Loucy (cell line): ENCODE data around the gene CBX8.

Experiments used
- EZH2phosphoT487 ChIP-seq: fragments of 200-600 bp; IDR thresholded peaks from 2 replicates; pipeline ENCODE4 v1.6.1; 2018; ENCODE audit warnings: antibody characterized with exemption, mild to moderate bottlenecking, moderate library complexity, borderline replicate concordance
- TF ChIP-seq, protein P1 (sequence below): fragments of 200-600 bp; sonication (generic); conservative IDR thresholded peaks from 2 replicates; pipeline ENCODE4 v1.5.1; 2014; ENCODE audit warnings: mild to moderate bottlenecking, antibody characterized with exemption, low read length

DNA sequence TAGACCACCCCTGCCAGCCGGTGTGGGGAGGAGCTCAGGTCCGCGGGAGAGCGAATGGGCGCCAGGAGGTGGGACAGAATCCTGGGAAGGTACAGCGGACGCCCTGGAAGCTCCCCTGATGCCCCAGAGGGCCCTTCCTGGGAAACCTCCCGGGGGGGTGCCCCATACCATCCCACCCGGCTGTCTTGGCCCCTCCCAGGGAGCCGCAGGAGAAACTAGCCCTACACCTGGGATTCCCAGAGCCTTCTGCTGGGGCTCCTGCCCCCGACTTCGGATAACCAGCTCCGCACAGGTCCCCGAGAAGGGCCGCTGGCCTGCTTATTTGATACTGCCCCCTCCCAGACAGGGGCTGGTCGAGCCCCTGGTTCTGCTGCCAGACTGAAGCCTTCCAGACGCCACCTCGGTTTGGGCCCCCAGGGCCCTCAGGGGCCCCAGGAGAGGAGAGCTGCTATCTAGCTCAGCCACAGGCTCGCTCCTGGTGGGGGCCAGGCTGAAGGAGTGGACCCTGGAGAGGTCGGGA, 45.3 kb upstream of the CBX8 start:
- TF ChIP-seq, protein P1, sequence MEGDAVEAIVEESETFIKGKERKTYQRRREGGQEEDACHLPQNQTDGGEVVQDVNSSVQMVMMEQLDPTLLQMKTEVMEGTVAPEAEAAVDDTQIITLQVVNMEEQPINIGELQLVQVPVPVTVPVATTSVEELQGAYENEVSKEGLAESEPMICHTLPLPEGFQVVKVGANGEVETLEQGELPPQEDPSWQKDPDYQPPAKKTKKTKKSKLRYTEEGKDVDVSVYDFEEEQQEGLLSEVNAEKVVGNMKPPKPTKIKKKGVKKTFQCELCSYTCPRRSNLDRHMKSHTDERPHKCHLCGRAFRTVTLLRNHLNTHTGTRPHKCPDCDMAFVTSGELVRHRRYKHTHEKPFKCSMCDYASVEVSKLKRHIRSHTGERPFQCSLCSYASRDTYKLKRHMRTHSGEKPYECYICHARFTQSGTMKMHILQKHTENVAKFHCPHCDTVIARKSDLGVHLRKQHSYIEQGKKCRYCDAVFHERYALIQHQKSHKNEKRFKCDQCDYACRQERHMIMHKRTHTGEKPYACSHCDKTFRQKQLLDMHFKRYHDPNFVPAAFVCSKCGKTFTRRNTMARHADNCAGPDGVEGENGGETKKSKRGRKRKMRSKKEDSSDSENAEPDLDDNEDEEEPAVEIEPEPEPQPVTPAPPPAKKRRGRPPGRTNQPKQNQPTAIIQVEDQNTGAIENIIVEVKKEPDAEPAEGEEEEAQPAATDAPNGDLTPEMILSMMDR, result no peak
- no peak for TF ChIP-seq EZH2phosphoT487
